GM19468 (cell line): ENCODE data around the gene RPS21.

ENCODE experiments used
- ATAC-seq: cut with Tn5 transposase; IDR thresholded peaks from one replicate; pipeline ENCODE4 v1.9.1; 2021; ENCODE audit warnings: mild to moderate bottlenecking, moderate library complexity, moderate number of reproducible peaks; ENCODE audit not compliant: unreplicated experiment; ENCODE audit errors: extremely low read depth

The RPS21 gene

GRCh38 chr20:62392621-62393334 is 5.9 kb downstream of the RPS21 start:
- ATAC-seq, result no peak

DNA sequence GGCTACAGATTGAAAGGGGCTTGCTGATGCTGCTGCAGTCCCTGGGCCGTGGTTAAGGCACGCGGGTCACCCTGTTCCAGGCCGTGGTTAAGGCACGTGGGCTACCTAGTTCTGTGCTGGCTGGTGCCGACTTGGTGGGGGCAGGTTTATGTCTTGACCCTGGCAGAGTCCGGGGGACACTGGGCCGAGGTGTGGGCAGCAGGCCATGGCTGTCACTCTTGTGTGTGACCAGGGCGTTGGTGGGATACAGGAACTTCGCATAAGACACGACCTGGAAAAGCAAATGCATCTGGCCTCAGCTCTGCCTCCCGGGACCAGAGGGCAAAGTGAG is 6.4 kb downstream of the RPS21 start:
- ATAC-seq, result no peak

GRCh38 chr20:62393830-62394229 is 6.9 kb downstream of the RPS21 start:
- no peak for ATAC-seq

- ATAC-seq, result no peak
Measured at GRCh38 chr20:62394248-62395245, 7.6 kb downstream of the RPS21 start.

DNA sequence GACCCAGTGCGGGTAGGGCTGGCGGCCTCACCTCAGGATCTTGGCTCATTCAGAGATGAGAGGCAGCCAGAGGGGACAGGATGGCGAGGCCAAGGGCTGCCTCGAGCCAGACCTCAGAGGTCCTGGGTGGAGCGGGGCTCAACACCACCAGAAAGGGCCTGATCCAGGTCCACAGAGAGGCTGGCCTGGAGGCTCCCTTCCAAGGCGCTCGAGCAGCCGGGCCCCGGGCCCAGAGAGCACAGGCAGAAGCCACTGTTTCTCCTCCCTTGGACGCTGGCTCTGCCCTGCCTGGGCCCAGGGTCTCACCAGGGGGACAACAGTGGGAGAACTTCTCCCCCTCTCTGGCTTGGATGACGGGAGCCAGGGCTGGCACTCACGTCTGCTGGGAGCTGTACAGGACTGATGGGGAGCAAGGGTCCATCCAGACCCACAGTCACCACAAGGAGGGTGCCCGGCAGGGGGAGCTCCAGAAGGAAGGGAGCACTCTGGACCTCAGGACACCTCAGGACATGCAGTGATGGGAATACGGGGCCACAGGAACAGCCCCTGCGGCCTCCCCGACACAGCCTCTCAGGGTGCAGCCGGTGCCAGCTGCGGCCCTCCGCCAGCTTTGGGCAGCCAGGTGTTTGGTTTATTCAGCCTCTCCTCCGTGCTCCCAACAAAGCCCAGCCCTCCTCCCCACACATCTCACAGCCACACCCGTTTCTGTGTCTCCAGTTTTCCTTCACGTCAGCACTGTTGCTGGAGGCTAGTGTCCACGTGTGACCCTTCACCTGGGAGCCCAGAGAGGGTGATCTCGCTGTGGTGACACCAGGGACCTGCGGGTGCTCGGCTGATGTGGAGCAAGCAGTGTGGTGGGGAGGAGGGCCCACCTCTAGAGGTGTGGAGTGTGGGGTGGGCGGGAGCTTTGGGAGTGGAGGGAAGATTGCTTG is 8.7 kb downstream of the RPS21 start:
- no peak for ATAC-seq

DNA sequence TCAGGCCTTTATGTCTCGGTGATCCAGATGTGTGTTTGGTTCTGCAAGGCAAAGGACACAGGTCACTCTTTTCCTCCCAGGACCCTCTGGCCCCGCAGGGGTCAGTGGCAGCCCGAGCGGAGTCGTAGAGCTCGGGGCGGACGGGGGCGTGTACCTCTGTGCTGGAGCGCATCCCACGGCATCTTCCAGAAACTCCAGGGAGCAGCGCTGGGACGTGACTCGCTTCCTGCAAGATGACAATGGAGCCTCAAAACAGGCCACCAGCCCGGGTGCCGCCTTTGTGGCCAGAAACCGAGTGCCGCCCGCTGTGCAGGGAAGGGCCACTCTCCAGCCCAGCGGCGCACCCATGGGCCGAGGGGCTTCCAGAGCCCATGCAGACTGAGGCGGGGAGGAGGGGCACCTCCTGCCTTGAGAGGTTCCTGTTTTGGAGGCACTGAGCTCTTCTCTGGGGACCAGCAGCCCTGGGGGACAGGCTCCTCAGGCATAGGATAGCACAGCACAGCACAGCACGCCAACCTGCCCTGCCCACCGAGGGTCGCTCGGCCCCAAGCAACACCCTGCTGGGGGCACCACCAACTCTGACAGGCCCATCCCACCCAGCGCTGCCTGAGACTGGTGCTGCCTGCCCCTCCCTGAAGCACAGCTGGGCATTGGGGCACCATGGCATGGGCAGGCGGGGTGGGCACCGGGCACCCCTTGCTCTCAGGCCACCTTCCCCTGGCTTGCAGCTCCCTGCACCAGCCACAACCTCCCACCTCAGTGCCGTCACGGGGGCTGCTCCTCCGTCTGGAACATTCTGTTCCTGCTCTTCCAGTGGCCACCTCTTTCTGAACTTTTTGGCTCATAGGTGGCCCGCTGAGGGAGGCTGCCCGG is 9.7 kb downstream of the RPS21 start:
- no peak for ATAC-seq

DNA sequence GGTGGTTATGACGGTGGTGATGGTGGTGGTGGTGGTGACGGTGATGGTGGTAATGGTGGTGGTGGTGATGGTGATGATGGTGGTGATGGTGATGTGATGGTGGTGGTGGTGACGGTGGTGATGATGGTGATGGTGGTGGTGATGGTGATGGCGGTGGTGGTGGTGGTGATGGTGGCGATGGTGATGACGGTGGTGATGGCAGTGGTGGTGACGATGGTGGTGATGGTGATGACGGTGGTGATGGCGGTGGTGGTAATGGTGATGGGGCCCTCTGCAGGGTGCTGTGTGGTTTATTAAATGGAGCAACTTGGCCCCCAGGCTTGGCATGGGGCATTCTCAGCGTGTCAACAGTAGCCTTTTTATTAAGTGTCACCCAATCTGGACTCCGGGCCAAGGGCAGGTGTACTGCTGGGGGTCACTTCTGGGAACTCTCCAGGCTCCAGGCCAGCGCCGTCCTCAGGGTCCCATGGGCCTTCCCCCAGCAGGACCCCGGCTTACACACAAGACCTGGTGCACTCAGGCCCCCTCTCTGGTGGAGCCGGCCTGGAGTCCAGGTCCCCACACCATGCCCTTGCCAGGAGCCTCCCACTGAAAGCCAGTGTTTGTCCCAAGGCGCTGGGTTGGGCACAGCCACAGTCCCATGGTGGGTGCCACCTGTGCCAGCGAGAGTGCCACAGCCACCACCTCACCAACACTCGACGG is 11.4 kb downstream of the RPS21 start:
- no peak for ATAC-seq

GRCh38 chr20:62400021-62400420 is 13.1 kb downstream of the RPS21 start:
- no peak for ATAC-seq

GRCh38 chr20:62400541-62400940 is 13.6 kb downstream of the RPS21 start:
- no peak for ATAC-seq

DNA sequence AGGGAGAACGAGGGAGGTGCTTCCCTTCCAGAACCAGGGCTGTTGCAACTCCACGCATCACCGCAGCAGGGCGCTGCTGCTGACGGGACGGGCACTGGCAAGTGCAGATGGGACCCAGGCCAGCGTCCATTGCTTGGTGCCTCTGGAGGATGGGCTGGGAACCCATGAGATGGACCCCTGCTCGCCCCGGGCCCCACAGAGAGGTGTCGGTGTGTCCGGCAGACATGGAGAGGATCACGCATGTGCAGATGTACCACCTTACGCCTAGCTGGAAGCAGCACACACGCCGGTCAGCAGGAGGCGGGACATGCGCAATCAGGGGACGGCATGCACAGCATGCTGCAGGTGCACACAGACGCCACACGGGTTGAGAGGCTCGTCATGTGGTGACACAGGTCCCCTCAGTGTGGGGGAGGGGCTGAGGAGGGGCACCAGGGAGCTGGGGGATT is 14.5 kb downstream of the RPS21 start:
- ATAC-seq, result no peak

GRCh38 chr20:62402456-62403150 is 15.7 kb downstream of the RPS21 start:
- ATAC-seq, result no peak

- no peak for ATAC-seq
Measured at GRCh38 chr20:62403331-62403730, 16.4 kb downstream of the RPS21 start.

GRCh38 chr20:62404112-62404665 is 17.3 kb downstream of the RPS21 start:
- ATAC-seq, result no peak

- no peak for ATAC-seq
Measured at GRCh38 chr20:62404761-62405107, 17.8 kb downstream of the RPS21 start.

DNA sequence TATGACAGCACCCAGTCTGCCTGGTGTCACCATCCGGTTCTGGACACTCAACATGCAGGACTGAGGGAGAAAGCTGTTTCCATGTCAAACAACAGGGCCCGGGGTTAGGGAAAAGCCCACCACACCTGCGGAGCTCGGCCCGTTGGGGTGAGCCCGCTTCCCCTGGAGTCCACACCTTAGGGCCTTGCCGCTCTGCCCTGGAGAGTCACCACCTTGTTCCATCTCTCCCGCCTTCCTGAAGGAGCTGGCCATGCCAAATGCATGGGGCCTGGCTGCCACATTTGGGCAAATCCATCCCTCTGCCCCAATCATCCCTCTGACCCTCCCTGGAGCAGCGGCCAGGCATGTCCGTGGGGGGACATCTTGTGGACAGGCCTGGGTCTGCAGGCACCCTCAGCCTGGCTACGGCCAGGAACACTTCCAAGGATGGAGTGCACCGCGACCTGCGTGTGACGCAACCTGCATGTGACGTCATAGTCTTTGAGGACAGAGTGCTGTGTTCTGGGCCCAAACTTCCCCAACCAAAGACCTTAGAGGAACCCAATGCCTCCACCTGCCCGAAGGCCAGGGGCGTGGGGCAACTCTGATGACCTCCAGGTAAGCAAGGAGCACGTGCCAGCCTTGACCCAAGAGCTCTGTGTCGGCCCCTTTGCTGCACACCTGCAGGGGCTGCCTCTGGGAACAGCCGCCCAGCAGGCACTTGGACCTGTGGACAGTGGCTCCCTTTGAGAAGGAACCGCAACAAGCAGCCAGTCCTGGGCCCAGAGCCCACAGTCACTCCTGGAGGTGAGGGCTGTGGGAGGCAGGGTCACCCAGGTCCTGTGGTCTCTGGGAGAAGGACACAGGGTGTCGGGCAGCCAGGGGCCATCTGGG is 18.4 kb downstream of the RPS21 start:
- no peak for ATAC-seq

- no peak for ATAC-seq
Measured at GRCh38 chr20:62405981-62406513, 19.1 kb downstream of the RPS21 start.
